NCI-H128 (cell line): ENCODE results near the gene GTF2IRD1.
"Not testable (repeated sequence)": the region's sequence is repeated elsewhere in the genome, so short reads cannot be mapped to it uniquely, and the experiment has no call there.

Experiments used
- DNase-seq: peaks from one replicate; lab custom pipeline; 2025; ENCODE audit not compliant: unreplicated experiment; lab: John Stamatoyannopoulos, UW

GTF2IRD1 gene

DNA sequence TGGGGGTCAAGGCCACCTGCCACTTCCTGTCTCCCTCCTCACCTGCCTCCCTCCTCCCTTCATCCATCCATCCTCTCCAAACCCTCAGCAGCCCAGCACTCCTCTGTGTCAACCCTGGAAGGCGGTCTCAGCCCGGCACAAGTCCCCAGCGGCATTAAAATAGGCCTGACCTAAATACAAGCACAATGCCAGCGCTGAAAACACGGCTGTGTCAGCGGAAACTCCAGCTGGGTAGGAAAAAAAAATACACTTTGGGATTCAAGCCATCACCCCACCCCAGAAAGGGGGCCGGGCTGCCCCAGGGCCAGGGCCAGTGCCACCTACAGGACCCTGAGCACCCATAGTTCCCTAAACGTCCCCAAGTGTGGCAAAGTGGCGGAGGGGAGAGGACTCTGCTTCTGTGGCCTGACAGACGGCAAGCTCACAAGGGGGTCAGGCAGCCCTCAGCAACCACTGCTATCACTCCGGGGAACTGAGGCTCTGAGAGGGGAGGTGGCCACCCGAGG, 22.7 kb upstream of the GTF2IRD1 start:
- no peak for DNase-seq

DNA sequence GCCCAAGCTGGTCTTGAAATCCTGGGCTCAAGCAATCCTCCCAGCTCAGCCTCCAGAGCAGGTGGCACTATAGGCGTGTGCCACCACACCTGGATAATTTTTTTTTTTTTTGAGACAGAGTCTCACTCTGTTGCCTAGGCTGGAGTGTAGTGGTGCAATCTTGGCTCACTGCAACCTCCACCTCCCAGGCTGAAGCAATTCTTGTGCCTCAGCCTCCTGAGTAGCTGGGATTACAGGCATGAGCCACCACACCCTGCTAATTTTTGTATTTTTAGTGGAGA, 16.5 kb upstream of the GTF2IRD1 start:
- DNase-seq: not testable (repeated sequence)

DNA sequence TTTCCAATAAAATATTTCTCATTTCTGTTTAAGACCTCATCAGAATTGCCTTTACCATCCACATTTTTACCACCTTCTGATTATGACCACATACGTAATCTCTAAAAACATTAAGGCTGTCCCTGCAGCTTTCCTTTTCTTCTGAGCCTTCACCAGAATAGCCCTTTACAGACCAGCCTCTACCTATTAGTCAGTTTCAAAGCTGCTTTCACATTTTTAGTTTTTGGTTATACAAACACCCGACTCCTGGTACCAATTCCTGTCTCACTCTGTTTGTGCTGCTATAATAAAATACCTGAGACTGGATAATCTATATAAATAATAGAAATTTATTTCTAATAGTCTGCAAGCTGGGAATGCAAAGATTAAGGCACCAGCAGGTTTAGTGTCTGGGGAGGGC, 15.4 kb upstream of the GTF2IRD1 start:
- no peak for DNase-seq

DNA sequence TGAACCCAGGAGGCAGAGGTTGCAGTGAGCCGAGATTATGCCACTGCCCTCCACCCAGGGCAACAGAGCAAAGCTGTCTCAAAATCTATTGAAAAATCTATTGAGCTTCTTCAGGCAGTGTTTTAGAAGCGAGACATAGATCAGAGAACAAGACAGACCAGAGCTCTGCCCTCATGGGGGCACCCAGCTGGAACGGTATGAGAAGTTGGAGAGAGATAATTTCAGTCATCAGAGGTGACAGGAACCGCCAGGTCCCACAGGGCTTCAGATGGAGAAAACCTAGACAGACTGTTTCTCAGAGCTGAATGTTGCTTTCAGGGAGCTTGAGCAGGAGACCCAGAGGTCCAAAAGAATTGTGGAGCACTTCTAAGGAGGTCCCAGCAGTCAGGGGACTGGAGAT, 14.2 kb upstream of the GTF2IRD1 start:
- DNase-seq: no peak

DNA sequence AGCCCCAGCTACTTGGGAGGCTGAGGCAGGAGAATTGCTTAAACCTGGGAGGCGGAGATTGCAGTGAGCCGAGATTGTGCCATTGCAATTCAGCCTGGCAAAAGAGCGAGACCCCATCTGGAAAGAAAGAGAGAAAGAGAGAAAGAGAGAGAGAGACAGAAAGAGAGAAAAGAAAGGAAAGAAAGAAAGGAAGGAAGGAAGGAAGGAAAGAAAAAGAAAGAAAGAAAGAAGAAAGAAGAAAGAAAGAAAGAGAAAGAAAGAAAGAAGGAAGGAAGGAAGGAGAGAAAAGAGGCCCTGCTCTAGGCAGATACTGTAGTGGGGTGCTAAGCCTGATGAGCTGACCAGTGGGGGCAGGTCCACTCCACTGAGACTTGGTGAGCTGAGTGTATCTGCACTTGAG, 13.6 kb upstream of the GTF2IRD1 start:
- not testable (repeated sequence) for DNase-seq

DNA sequence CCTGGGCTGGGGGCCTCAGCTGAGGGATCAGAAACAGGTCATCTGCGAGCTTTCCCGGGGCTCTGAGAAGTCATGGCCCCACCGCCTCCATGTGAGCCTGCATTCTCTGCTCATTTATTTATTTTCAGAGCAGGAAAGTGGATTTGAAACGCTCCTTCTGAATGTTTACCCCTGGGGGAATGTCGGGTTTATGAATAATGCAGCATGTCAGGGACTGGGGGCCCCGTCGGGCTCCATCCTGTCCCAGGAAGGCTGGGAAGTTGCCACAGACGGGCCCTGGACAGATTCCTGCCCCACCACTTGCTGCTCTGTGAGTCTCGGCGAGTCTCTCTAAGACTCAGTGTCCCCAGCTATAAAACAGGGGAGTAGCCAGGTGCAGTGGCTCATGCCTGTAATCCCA, 11.9 kb upstream of the GTF2IRD1 start:
- no peak for DNase-seq

DNA sequence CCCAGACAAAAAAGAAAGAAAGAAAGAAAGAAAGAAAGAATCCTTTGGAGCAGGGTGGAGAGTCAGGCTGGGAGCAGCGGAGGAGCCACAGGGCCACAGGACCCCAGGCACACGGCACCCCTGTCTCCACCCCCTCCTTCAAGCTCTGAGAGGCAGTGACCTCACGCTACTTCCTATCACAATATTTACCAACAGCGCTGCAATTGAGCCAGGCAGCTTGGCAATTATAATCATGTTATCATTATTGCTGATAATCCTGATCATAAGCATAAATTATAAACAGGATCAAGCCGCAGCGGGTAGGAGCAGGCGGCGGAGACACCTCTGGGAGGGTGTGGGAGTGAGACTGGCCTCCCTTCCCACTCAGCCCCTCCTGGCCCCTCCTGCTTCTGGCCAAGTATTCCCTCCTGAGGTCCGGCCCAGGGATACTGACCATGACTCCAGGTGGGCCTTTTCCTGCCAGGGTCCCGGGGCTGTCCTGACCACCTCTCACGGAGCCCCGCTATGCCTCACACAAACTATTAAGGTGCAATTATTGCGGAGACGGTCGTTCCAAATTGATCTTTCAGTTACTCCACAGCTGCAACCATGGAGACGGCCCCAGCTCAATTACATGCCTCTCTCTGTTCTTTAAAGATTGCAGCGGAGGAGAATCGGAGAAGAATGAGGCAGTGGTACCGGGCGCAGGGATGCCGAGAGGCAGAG, 10.0 kb upstream of the GTF2IRD1 start:
- DNase-seq: no peak

DNA sequence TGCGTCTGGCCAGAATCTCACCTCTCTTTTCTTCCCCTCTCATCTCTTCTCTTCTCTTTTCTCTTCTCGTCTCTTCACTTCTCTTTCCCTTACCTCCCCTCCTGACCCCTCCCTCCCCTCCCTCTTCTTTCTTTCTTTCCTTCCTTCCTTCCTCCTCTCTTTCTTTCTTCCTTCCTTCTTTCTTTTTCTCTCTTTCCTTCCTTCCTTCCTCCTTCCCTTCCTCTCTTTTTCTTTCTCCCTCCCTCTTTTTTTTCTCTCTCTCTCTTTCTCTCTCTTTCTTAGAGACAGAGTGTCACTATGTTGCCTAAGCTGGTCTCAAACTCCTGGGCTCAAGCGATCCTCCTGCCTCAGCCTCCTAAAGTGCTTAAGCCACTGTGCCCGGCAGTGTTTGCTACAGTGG, 4.6 kb upstream of the GTF2IRD1 start:
- DNase-seq: no peak

DNA sequence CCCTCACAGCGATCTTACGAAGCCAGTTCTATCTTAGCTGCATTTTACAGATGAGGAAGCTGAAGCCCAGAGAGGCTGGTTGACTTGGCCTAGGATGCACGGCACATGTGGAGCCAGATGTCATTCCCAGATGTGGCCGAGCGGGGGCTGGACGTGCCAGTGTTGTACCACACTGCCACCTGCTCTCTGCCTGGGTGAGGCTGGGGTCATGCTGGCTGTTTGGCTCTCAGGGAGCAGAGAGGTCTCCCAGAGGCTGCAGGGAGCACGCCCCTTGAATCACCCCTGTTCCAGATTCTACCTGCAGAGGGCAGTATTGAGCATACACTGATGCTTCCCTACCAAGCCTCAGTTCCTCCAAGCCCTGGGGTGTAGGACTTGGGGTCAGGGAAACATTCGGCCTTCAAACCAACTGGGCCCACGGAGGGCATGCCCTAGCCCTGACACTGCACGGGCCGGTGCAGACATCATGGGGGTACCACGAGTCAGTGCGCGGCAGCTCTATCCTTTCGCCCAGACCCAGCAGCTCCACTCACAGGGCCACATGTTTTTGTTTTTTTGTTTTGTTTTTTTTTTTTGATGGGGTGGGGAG, 3.8 kb upstream of the GTF2IRD1 start:
- no peak for DNase-seq

DNA sequence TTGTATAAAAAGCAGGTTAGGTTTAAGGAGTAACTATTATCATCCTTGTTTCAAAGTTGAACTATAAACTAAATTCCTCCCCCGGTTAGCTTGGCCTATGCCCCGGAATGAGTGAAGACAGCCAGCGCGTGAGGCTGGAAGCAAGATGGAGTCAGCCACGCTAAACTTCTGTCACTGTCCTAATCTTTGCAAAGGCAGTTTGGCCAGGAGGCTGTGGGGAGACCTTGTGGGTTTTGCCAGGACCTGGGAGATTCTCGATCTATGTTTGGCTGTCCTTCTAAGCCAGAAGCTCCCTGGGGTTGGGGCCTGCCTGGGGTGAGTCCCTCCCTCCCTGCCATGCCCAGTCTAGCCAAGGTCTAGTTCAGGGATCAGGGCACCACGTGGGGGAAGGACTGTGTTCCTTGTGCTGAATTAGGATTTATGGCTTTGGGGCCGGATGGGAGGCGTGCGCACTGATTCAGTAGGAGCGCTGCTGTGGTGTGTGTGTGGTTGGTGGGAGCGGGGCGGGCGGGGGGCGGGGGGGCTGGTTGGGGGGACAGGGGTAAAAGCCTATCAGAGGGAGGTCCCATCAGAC, 871 bp upstream of the GTF2IRD1 start:
- DNase-seq: no peak

DNA sequence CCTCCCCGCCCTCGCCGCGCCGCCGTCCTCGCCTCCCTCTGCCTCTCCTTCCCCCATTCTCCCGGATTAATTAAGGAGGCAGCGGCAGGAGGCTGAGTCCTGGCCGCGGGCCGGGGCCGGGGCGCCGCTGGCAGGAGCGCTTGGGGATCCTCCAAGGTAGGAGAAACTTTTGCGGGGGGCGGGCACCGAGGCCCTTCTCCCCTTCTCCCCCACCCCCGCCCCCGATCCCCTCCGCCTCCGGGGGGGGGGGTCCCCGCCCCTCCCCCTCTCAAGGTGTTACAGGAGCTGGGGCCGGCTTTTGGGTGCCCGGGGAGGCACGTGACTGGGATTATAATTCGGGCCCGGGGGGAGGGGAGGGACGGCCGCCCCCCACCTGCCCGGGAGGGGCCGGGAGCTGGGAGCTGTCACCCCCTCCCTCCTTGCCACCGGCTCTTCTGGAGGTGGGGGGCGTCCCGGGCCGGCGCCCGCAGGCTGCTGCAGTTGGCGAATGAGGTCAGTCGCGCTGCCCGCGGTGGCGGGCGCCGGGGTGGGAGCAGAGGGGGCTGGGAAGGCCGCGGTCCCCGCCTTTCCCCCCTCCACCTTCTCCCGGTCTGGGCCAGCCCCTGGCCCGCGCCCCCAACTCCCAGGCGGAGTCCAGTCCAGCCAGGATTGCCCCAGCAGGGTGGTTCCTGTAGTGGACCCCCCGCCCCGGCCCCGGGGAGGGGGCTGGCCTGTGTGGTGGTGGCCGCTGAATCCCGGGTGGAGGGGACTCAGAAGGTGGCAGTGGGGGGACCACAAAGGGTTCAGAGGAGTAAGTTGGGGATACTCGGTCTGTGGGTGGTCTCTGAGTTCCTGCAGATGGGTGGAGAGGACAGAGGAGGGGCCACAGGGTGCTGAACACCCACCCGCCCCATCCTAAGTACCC, 567 bp downstream of the GTF2IRD1 start:
- DNase-seq: no peak

DNA sequence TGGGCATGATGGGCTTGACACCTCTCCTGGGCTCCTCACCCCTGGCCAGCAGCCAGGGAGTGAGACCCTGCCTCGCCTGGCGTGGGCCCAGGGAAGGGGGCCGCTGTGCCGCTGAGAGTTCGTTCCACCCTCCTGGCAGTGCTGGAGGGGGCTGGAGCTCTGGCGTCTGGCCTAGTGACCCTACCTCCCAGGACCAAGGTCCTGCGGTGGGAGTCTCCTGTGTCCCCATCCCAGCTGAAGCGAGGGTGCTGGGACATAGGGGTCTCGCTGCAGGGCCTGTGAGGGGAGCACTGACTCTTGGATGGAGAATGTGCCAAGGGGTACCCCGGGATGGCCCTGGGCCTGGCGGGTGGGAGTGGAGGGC, 1.2 kb downstream of the GTF2IRD1 start:
- DNase-seq: no peak

DNA sequence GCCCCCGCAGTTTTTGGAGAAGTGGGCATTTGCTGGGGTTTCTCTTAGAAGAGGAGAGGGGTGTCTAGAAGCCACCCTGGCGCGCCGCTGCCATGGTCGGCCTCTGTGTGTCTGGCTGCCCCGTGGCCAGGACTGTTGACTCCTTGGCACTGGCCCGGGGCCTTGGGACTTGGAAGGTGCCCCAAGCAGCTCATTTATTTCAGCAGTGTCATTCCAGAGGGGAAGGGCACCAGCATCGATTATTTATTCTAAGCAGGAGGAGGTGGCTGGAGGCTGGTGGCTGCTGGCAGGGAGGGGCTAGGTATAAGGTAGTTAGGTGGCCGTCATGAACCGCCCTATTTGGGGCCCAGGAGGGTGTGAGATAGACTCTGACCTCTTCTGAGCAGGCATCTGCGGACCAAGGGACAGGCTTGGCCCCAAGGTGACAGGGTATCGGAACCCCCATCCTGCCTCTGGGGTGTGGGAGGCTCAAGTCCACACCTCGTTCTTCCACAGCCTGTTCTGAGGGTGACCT, 1.6 kb downstream of the GTF2IRD1 start:
- DNase-seq: no peak

DNA sequence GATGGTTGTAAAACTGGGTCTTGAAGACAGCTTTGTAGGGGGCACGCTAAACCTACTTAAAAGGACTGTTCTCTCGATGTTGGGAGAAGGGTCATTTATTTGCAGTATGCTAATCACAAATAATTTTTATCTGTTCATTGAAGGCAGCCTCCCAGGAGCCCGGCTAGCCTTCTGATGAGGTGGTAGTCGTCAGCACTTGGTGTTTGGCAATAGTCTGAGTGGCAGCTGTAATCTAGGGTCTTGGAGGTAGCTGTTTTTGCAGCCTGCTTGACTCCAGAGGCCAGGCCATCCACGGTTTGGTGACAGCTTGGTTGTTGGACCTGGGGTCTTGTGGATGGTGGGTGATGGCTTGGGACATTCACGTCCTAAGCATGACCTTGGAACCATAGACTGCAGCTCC, 2.2 kb downstream of the GTF2IRD1 start:
- no peak for DNase-seq

DNA sequence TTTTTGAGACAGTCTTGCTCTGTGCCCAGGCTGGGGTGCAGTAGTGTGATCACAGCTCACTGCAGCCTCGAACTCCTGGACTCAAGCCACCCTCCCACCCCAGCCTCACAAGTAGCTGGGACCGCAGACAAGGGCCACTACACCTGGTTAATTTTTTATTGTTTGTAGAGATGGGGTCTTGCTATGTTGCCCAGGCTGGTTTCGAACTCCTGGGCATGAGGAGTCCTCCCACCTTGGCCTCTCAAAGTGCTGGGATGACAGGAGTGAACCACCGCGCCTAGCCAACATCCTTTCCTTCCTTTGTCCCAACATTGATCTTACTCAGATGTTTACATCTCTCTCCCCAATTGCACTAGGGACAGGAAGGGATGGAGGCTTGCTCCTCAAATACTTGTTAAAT, 3.3 kb downstream of the GTF2IRD1 start:
- DNase-seq: no peak

DNA sequence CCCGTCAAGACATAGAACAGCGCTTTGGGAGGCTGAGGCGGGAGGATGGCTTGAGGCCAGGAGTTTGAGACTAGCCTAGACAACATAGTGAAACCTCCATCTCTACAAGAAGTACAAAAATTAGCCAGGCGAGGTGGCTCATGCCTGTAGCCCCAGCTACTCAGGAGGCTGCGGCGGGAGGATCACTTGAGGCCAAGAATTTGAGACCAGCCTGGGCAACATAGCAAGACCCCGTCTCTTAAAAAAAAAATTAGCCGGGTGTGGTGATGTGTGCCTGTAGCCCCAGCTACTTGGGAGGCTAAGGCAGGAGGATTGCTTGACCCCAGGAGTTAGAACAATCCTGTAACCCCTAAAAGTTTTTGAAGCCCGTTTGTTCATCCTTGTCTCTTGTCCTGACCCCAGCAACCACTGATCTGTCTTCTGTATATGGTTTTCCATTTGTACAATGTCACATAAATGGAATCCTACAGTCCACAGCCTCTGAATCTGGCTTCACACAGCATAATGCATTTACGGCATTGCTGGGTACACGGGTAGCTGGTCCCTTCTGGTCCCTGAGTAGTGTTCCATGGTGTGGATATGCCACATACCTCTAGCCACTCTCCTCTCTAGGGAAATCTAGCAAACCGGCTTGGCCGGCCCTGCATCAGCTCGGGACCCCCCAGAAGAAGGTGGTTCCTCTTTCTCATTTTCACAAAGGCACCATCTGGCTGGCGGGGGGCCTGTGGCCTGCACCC, 8.4 kb downstream of the GTF2IRD1 start:
- no peak for DNase-seq

DNA sequence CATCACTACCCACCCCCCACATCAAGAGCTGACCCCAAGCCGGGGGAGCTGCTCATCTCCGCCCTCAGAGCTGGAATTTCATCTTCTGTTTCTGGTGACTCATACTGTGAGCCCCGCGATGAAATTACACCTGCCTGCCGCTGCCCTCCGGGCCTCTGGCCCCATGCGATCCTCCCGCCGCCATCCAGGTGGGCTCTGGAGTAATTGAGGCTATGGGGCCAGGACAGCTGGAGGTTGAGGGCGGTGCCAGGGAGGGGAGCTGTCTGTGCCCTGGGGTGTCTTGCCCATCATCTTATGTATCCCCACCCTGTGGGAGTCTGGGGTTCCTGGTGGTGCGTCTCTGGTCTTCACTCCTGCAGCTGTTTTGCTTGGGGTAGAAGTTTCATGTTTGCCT, 9.0 kb downstream of the GTF2IRD1 start:
- DNase-seq: no peak

DNA sequence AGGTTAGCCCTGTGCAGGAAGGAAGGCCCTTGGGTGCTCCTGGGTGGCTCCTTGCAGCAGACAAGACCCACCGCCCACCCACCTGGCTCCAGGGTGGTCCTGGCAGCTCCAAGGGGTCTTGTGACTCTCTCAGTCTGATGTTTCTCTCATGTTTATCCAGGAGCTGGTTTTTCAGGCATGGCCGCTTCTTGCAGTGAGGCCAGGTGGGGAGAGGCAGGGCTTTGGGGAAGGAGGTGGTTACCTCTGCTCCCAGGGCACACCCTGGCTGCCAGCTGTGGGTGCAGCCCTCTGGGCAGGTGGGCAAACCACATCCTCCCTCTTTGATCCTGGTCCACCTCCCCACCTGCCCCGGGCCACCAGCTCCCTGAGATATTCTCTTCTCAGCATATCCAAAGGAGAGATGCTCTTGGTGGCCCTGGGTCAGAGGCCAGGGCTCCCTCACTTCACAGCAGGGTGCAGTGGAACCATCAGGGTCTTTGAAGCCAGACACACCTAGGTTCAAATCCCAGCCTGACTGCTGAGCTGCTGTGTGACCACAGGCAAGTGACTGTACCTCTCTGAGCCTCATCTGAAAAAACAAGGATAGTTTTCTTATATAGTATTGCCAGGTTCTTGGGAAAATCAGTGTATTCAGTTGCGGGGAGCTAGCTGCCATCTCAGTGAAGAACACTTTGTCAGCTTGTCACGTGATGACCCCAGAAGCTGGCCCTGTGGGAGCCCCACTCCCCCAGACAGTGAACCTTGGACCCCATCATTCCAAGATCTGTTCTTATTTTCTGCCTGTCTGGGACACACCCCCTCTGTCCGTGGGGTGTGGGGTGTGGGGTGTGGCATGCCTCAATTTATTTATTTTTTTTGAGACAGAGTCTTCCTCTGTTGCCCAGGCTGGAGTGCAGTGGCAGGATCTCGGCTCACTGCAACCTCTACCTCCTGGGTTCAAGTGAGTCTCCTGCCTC, 11.5 kb downstream of the GTF2IRD1 start:
- no peak for DNase-seq

DNA sequence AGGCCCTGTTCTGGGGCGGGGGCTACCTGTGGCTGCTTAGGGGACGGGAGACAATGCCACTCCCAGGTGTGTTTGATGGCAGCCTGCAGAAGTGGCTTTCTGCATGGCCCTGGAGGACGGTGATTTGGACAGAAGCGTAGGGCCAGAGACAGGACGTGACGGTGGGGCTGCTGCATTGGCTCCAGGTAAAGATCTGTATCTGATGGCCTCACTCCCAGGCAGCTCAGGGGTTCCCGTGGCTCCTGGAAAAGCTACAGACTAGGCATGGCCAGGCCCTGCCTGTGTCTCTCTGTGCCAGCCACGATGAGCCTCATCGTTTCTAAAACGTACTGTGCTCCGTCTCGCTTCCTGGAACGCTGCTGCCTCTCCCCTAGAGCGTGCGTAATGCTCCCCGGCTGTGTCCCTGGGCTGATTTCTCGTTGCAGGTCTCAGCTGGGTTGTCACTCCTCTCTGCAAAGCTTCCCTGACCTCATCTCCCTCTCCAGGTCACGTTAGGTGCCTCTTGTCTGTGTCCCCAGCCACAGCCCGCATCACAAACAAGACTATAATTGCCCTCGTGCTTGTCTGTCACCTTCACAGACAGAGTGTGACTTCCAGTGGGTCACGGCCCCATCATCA, 12.6 kb downstream of the GTF2IRD1 start:
- no peak for DNase-seq
